Activated CD8-positive, alpha-beta memory T cell treated with anti-CD3 and anti-CD28 coated beads, Interleukin-2, amount 50 U/mL, for 1 hour (primary cell): ENCODE data around the gene PNMT.
"Not testable (repeated sequence)": the region's sequence is repeated elsewhere in the genome, so short reads cannot be mapped to it uniquely, and the experiment has no call there.

Experiments used
- DNase-seq: peaks from one replicate; pipeline ENCODE4 v3.0.0-alpha.2; 2020; ENCODE audit errors: extremely low read depth

The PNMT gene

GRCh38 chr17:39687546-39688474, 19.6 kb downstream of the PNMT start, which contains the start of gene PGAP3:
Gene PGAP3, minus strand, starts transcription at chr17:39688057. Its CDS starts 43 bp downstream, at chr17:39688014.
- peak; percentile 66 for DNase-seq

- no peak for DNase-seq
Observed at GRCh38 chr17:39688475-39688835, 20.2 kb downstream of the PNMT start.

GRCh38 chr17:39688945-39689344, 20.7 kb downstream of the PNMT start:
- DNase-seq, result no peak

- DNase-seq, result no peak
Observed at GRCh38 chr17:39694593-39694992, 26.3 kb downstream of the PNMT start.

GRCh38 chr17:39695089-39695474, 26.8 kb downstream of the PNMT start:
- no peak for DNase-seq

- DNase-seq, result no peak
Observed at GRCh38 chr17:39696731-39697130, 28.5 kb downstream of the PNMT start.

- DNase-seq, result no peak
Observed at GRCh38 chr17:39697961-39698360, 29.7 kb downstream of the PNMT start.

- not testable (repeated sequence) for DNase-seq
Observed at GRCh38 chr17:39699157-39699817, 31.0 kb downstream of the PNMT start.

GRCh38 chr17:39699818-39700147, 31.5 kb downstream of the PNMT start, which contains the start of gene ERBB2:
Gene ERBB2, plus strand, starts transcription at chr17:39700064. Its CDS starts 175 bp downstream, at chr17:39700239.
- DNase-seq, result no peak

GRCh38 chr17:39700148-39700987, 32.1 kb downstream of the PNMT start:
- no peak for DNase-seq

GRCh38 chr17:39701012-39701783, 32.9 kb downstream of the PNMT start:
- DNase-seq, result no peak

- DNase-seq, result no peak
Observed at GRCh38 chr17:39701784-39702422, 33.6 kb downstream of the PNMT start.

GRCh38 chr17:39702901-39703893, 34.9 kb downstream of the PNMT start:
- no peak for DNase-seq

- DNase-seq, result no peak
Observed at GRCh38 chr17:39703913-39704312, 35.7 kb downstream of the PNMT start.

- DNase-seq, result no peak
Observed at GRCh38 chr17:39704821-39705551, 36.7 kb downstream of the PNMT start.

GRCh38 chr17:39705786-39706348, 37.6 kb downstream of the PNMT start:
- DNase-seq, result no peak

GRCh38 chr17:39706383-39706782, 38.1 kb downstream of the PNMT start:
- DNase-seq, result no peak

- no peak for DNase-seq
Observed at GRCh38 chr17:39706921-39707337, 38.7 kb downstream of the PNMT start.
